ENCODE results near the gene SNTB2. TPM values are rescaled to one million over a fixed set of nuclear protein-coding genes. Genes with fewer than 3 reads are reported as not detected.

Gene SNTB2
- total and polyA plus RNA-seq, 2 of the 13 experiments (the other 11 are each of a cell fraction or from before 2014, with no cell fraction given) = 11.5 to 19.2 TPM

DNA sequence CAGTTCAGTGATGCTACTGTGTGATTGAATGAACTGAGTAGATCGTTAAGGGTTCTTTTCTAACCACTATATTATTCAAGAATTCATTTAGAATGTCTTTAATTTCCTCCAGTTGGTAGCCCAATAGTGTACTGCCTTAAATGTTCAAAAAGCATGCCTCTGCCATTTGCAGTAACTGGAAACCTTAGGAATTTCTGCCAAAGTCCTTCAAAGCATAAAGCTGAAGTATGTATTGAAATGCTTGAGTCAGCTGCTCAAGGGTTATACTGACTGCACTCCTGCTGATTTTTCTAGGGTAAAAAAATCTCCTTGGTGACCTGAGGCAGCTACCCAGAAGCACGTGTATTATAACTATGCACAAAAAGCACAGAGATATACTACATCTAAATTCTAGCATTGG is 56.5 kb downstream of the SNTB2 start:
- Histone ChIP-seq H3K9ac (ENCODE audit: insufficient read depth, low read depth, low read length) (no peak overlapping the region), H2AFZ (ENCODE audit: low read length) (no peak overlapping the region), H3K36me3 (replicated peaks in 1 of 2; ENCODE audit: control insufficient read depth in 1 of 2, insufficient read depth in 2 of 2, low read length in 2 of 2) (peaks cover 3 to 16% of the 10 kb centered on the region in 2 experiments; a peak in 4 of 5 replicates), H4K20me1 (ENCODE audit: insufficient read depth, low read length) (no peaks in the 10 kb centered on the region), H3K27ac (ENCODE audit: extremely low read length, insufficient read depth, low read length) (no peak overlapping the region), H3K79me2 (ENCODE audit: insufficient read depth, low read length) (no peaks in the 10 kb centered on the region), H3K27me3 (ENCODE audit: control insufficient read depth in 1 of 2, insufficient read depth in 2 of 2, low read length in 2 of 2) (no peaks in the 10 kb centered on the region), H3K4me3 (replicated peaks in 1 of 3; ENCODE audit: insufficient read depth in 1 of 3, low read depth in 2 of 3, low read length in 3 of 3) (no peak overlapping the region), H3K4me2 (ENCODE audit: low read depth, low read length) (no peak overlapping the region), H3K4me1 (ENCODE audit: insufficient read depth, low read length) (no peaks in the 10 kb centered on the region), H3K9me3 (ENCODE audit: low read length) (no peaks in the 10 kb centered on the region)
- ChIA-PET CTCF (ENCODE audit: low intra/inter-chr PET ratio, low total read pairs) (no interaction called here), POLR2A (interaction anchor here (0.7 kb wide), 1 partner anchor 57 kb away, joined by 3 read pairs; the partner anchor contains the start of gene SNTB2)
- in situ Hi-C loops (cut with HindIII; ENCODE audit: extremely low pct_ligation_motif_present, low pct_unique_long_range_greater_than_20kb) = no loop called here
- no TSS peak for BruUV-seq (replicated peaks)
- intact Hi-C loops (cut with micrococcal nuclease; ENCODE audit: unreplicated experiment) = no loop called here
- ATAC-seq (no peak), DNase-seq (ENCODE audit: low spot score) (no peak), FAIRE-seq (no peak)
- 92% methylated on average over 2 of the region's 2 CpGs for WGBS (ENCODE audit: low lambda C conversion rate)
- TF ChIP-seq RFX1 (IDR thresholded peaks at IDR 0.05) (no peak), NR2F1 (CRISPR knock-in tag; IDR thresholded peaks at IDR 0.05) (no peak), ZFP90 (CRISPR knock-in tag; IDR thresholded peaks at IDR 0.05; ENCODE audit: borderline replicate concordance) (no peak), RFXANK (CRISPR knock-in tag; IDR thresholded peaks at IDR 0.05) (no peak), PLRG1 (conservative IDR thresholded peaks at IDR 0.05) (no peak), AGO1 (IDR thresholded peaks at IDR 0.05; ENCODE audit: low read depth, low read length, poor library complexity, severe bottlenecking) (no peak), ZNF749 (CRISPR knock-in tag; IDR thresholded peaks at IDR 0.05; ENCODE audit: borderline replicate concordance) (no peak), ZNF564 (CRISPR knock-in tag; IDR thresholded peaks at IDR 0.05) (no peak)
- TF ChIP-seq, protein P1, sequence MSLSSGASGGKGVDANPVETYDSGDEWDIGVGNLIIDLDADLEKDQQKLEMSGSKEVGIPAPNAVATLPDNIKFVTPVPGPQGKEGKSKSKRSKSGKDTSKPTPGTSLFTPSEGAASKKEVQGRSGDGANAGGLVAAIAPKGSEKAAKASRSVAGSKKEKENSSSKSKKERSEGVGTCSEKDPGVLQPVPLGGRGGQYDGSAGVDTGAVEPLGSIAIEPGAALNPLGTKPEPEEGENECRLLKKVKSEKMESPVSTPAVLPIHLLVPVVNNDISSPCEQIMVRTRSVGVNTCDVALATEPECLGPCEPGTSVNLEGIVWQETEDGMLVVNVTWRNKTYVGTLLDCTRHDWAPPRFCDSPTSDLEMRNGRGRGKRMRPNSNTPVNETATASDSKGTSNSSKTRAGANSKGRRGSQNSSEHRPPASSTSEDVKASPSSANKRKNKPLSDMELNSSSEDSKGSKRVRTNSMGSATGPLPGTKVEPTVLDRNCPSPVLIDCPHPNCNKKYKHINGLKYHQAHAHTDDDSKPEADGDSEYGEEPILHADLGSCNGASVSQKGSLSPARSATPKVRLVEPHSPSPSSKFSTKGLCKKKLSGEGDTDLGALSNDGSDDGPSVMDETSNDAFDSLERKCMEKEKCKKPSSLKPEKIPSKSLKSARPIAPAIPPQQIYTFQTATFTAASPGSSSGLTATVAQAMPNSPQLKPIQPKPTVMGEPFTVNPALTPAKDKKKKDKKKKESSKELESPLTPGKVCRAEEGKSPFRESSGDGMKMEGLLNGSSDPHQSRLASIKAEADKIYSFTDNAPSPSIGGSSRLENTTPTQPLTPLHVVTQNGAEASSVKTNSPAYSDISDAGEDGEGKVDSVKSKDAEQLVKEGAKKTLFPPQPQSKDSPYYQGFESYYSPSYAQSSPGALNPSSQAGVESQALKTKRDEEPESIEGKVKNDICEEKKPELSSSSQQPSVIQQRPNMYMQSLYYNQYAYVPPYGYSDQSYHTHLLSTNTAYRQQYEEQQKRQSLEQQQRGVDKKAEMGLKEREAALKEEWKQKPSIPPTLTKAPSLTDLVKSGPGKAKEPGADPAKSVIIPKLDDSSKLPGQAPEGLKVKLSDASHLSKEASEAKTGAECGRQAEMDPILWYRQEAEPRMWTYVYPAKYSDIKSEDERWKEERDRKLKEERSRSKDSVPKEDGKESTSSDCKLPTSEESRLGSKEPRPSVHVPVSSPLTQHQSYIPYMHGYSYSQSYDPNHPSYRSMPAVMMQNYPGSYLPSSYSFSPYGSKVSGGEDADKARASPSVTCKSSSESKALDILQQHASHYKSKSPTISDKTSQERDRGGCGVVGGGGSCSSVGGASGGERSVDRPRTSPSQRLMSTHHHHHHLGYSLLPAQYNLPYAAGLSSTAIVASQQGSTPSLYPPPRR (CRISPR knock-in tag; IDR thresholded peaks at IDR 0.05; ENCODE audit: borderline replicate concordance) = no peak
